Measurements from ENCODE around the gene CES3.

CES3 gene

DNA sequence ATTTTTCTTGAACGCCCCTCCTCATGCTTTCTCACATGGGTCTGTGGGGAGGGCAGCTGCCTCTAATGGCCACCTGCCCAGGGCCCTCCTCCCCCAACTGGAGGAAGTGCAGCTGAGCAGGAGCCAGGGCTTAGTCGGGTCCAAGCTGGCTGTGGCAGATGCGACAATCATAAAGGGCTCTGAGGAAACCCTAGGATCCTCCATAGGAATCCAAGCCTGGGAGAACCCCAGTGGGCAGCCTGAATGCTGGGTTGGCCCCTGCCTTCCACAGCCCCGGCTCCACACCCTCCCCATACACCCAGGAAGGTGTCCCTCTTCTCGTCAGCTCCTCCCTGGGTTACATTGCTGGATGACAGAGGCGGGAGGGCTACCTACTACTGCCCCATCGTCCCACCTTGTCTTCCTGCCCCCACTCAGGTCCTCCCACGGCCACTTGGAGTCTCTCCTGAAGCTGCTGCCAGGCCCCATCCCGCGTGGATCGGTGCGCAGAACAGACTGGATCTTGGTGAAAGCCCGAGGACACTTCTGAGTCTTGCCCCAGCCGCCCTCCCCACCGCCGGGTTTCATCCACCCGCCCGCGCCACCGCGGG is 52.3 kb downstream of the CES3 start:
- peak; percentile 51 for DNase-seq

DNA sequence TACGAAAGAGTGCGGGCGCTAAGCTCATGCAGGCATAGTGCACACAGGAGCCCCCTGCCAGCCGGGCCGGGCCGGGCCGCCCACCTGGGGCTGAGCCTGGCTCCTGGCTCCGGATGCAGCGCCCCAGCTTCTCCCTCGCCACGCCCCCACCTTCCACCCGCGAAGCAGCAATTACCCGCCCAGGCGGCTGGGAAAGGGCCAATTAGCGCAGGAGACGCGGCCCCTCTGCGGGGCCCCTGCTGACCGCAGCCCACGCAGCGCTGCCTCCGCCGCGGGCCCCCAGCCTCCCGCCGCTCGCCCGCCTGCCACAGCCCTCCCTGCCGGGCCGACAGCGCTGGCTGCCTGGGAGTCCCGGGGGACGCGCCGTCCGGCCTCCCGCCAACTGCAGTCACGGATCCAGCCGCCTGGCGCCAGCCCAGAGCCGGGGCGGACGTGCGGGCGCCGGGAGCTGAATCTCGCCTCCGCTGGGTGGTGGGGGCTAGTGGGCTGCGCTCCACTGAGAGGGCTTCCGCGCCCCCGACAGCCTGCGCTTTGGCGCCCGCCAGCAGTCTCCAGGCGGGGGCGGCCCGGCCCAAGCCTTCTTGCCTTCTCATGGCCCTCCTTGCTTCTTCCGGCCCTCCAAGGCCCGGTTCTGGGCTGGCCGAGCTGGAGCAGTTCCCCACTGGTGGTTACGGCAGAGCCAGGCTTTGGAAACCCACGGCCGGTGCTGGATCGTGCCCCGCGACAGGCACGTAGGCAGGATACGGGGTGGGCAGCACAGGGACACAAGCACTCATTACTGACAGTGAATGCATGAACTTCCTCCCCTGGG is 53.0 kb downstream of the CES3 start:
- peak; percentile 73 for DNase-seq

DNA sequence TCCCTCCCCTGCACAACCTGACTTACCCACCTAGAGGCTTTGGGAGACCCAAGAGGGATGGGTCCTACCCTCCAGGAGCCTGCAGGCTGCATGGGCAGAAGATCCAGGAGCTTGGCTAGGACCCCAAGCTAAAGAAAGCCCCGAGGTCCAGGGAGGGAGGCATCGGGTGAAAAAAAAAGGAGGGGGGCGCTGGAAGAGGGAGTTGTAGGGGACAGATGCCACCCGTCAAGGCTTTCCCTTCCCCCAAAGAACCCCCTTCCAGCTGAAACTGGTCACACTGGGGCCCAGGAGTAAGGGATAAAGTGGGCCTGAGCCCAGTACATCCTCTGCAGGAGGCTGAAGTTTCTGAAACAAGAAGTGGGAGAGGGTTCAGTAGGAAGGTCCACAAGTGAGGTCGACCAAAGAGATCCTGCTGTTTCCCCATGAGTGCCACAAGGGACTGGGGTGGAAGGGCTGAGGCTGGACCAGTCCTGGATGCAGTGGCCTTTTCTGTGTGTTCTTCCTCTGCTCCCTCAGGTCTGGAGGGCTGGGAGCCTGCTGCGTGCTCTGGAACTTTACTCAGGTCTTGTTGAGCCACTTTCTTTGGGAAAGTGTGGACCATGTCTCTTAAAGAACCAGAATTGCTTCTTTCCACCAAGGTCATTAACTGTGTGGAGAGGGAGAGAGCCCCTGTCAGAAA is 53.7 kb downstream of the CES3 start:
- DNase-seq: no peak

DNA sequence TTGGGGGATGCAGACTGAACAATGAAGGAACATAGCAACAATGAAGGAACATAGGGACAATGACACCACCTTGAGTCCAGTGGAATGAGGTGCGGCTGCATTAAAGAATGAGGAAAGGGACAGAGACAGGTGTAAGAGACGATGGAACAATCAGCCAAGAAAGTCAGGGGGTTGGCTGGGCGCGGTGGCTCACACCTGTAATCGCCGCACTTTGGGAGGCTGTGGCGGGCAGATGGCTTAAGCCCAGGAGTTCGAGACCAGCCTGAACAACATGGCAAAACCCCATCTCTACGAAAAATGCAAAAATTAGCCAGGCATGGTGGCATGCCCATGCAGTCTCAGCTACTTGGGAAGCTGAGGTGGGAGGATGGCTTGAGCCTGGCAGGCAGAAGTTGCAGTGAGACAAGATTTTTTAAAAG is 54.3 kb downstream of the CES3 start:
- DNase-seq: no peak

- no peak for DNase-seq
Measured at GRCh38 chr16:67016143-67016542, 55.1 kb downstream of the CES3 start.

- no peak for DNase-seq
Measured at GRCh38 chr16:67016681-67017420, 55.8 kb downstream of the CES3 start.

DNA sequence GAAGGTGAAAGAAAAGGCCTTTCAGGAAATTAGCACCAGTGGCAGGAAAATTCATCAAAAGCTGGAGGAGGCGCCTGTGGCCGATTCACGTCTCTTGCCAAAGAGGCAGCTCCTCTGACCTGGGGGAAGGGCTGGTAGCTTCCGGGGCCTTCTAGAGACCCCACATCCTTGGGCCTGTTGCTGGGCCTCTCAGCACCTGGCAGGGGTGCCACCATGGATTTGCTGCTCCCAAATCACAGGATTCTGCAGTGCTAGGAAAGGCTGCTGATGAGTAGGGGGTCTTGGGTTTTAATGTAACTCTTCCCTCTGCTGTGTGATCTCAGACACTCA is 56.3 kb downstream of the CES3 start:
- no peak for DNase-seq

GRCh38 chr16:67017810-67018488 is 56.9 kb downstream of the CES3 start:
- peak; percentile 74 for DNase-seq

GRCh38 chr16:67019171-67019570 is 58.1 kb downstream of the CES3 start:
- DNase-seq: no peak

- no peak for DNase-seq
Measured at GRCh38 chr16:67021321-67021720, 60.3 kb downstream of the CES3 start.

GRCh38 chr16:67022531-67023214 is 61.6 kb downstream of the CES3 start:
- DNase-seq: no peak

DNA sequence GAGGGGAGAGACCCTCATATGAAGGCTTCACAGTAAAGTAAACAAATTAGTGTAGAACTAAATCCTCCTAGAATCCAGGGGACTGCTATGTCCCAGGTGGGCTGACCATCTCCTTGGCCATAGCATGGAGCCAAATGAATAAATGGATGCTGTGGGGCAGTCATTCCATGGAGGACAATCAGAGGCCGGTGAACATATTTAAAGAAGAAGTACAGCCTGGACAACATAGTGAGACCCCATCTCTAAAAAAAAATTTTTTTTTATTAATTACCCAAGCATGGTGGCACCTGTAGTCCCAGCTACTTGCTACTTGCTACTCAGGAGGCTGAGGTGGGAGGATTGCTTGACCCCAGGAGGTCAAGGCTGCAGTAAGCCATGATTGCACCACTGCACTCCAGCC is 62.6 kb downstream of the CES3 start:
- no peak for DNase-seq

Data from midbrain (tissue), 1 donor.